Activated T-cell treated with anti-CD3 and anti-CD28 coated beads, Interleukin-2, amount 50 U/mL, for 4 hours (primary cell): ENCODE results near the gene ASXL2. TPM values are rescaled to one million over a fixed set of nuclear protein-coding genes. Genes with fewer than 3 reads are reported as not detected.
"Not testable (repeated sequence)": the region's sequence is repeated elsewhere in the genome, so short reads cannot be mapped to it uniquely, and the experiment has no call there.

Experiments
- ATAC-seq, 2 donors: fragments of 200-7000 bp; cut with Tn5 transposase; one replicate each; pipeline ENCODE4 v1.10.0; 2021
- DNase-seq: peaks from one replicate; pipeline ENCODE4 v3.0.0-alpha.2; 2020
- H3K27me3 Mint-ChIP-seq: one replicate; pipeline ENCODE4 v1.8.0; 2021; ENCODE audit warnings: low read depth, mixed read lengths
- H3K36me3 Mint-ChIP-seq: one replicate; pipeline ENCODE4 v1.8.0; 2022; ENCODE audit warnings: mixed read lengths; ENCODE audit not compliant: insufficient read depth
- H3K4me1 Mint-ChIP-seq: one replicate; pipeline ENCODE4 v1.8.0; 2021; ENCODE audit warnings: low read depth, mixed read lengths
- H3K4me3 Mint-ChIP-seq: one replicate; pipeline ENCODE4 v1.8.0; 2021; ENCODE audit warnings: mild to moderate bottlenecking, moderate library complexity, mixed read lengths
- H3K9me3 Mint-ChIP-seq: one replicate; pipeline ENCODE4 v1.8.0; 2021; ENCODE audit warnings: mixed read lengths
- total RNA-seq, 3 donors: library from RNA; stranded (reverse); gene quantifications; one replicate each; pipeline ENCODE4 v1.2.1, GENCODE V29; 2021

Gene ASXL2
- total RNA-seq, 3 donors from 2014 or later: 27.2 to 38.5 (median 37.5) TPM

DNA sequence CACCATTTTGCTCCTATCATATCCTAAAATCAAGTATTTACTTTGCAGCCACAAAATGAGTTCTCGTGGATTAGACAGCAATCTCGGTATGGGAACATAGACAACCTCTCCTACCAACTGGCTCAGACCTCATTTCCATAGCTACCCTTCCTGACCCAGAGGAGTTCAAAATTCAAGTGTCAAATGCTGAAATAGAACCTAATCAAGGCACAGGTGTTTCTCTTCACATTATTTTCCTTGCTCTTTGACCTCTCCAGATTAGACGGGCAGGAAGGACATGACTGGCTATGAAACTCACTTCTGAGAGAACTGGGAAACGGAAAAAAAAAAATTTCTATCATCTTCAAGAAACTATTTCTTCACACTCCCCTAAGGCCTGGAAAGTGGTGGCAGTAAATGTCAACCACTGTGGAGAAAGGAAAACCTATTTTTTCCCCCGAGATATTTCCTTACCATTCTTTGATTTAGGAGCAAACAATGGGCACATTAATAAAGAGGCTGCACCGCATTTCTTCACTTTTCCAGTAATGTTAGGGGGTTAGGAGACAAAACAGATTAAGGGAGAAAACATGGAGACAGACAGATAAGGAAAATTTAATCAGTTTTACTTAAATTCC is 141.3 kb downstream of the ASXL2 start:
- Mint-ChIP-seq H3K4me1 (peaks cover 1% of the 10 kb centered on the region), H3K9me3 (no peaks in the 10 kb centered on the region), H3K4me3 (no peak overlapping the region), H3K27me3 (no peaks in the 10 kb centered on the region), H3K36me3 (peaks cover 14% of the 10 kb centered on the region)
- no peak for DNase-seq
- ATAC-seq: no peak

DNA sequence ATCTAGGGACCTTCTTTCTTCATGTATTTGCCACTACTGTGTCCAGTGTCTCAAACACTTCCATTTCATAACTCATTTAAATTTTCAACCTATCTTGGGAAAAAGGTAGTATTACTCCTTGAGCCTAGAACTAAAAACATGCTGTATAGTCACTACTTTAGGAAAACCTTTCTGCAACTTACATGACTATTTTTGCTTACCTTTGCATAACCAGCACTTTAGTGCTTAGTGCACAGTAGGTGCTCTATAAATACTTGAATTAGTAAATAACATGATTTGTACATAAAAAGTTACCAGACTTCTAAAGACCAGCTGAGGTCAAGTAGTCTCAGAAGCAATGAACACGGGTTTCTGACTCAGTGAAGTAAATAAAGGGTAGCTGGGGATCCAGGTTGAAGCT is 142.5 kb downstream of the ASXL2 start:
- peaks cover 10% of the 10 kb centered on the region for H3K36me3 Mint-ChIP-seq
- H3K4me1 Mint-ChIP-seq: peaks cover 1% of the 10 kb centered on the region
- no peaks in the 10 kb centered on the region for H3K9me3 Mint-ChIP-seq
- H3K27me3 Mint-ChIP-seq: no peaks in the 10 kb centered on the region
- DNase-seq (no peak), ATAC-seq (no peak)
- H3K4me3 Mint-ChIP-seq: no peak overlapping the region

DNA sequence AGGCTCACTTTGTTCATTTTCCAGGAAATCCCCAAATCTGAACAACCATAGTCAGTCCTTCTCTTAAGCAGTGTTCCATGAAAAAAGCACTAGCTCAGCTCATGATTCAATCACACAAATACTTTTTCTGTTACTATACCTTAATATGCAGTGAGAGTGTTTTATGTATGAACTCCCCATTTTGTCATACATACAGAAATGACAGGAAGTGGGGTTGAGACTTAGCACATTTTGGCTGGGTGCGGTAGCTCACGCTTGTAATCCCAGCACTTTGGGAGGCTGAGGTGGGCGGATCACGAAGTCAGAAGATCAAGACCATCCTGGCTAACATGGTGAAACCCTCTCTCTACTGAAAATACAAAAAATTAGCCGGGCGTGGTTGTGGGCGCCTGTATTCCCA is 149.7 kb downstream of the ASXL2 start:
- Mint-ChIP-seq H3K4me3 (no peak overlapping the region), H3K27me3 (no peaks in the 10 kb centered on the region), H3K36me3 (no peaks in the 10 kb centered on the region), H3K9me3 (no peaks in the 10 kb centered on the region), H3K4me1 (no peaks in the 10 kb centered on the region)
- no peak for DNase-seq
- ATAC-seq: no peak

DNA sequence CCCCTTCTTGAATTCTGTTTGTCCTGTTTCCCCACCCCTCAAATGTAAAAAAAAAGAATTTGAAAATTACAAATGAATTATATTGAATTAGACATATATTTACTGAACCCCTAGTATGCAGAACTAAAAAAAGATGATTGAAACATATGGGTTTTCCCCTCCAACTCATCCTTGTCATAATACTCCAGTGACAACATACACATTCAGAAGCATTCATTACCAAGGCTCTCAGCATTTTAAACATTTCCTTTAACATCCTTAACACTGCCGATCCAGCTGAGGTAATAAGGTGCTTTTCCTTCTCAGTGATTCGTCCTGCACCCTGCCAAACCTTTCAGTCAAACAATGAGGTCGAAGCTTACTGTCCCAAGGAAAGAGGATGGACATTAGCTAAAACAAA is 151.8 kb downstream of the ASXL2 start:
- no peak overlapping the region for H3K4me3 Mint-ChIP-seq
- peaks cover 2% of the 10 kb centered on the region for H3K27me3 Mint-ChIP-seq
- no peaks in the 10 kb centered on the region for H3K9me3 Mint-ChIP-seq
- no peak for DNase-seq
- H3K36me3 Mint-ChIP-seq: no peaks in the 10 kb centered on the region
- H3K4me1 Mint-ChIP-seq: no peaks in the 10 kb centered on the region
- ATAC-seq: peak in 1 of 2 donors; percentile 43

- no peak for ATAC-seq
- no peaks in the 10 kb centered on the region for H3K9me3 Mint-ChIP-seq
- no peaks in the 10 kb centered on the region for H3K36me3 Mint-ChIP-seq
- DNase-seq: no peak
- no peaks in the 10 kb centered on the region for H3K4me1 Mint-ChIP-seq
- peaks cover 3% of the 10 kb centered on the region for H3K27me3 Mint-ChIP-seq
- no peak overlapping the region for H3K4me3 Mint-ChIP-seq
These were observed 152.4 kb downstream of the ASXL2 start for GRCh38 chr2:25725877-25726276.

DNA sequence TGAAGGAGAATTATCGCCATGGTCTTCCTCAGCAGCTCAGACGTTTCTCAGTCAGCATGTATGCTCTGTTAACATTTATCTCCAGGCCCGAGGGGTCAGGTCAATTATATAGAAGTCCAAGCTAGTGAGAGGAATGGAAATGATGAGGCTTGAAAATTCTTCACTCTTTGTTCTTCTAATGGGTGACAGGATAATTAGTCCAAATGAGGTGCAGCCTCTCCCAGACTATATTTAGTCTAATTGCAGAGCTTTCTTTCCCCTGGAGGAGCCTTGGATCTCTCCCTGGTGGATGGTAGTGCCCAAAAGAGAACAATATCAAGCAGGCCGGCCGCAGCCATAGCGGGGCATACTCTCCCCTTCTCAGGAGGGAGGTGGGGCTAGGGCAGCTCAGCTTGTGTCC is 153.5 kb downstream of the ASXL2 start:
- DNase-seq: no peak
- ATAC-seq: no peak
- H3K27me3 Mint-ChIP-seq: peaks cover 3% of the 10 kb centered on the region
- H3K4me1 Mint-ChIP-seq: no peaks in the 10 kb centered on the region
- H3K9me3 Mint-ChIP-seq: no peaks in the 10 kb centered on the region
- H3K36me3 Mint-ChIP-seq: no peaks in the 10 kb centered on the region
- H3K4me3 Mint-ChIP-seq: no peak overlapping the region

- ATAC-seq: no peak
- Mint-ChIP-seq H3K36me3 (no peaks in the 10 kb centered on the region), H3K4me3 (no peak overlapping the region), H3K27me3 (peaks cover 3% of the 10 kb centered on the region), H3K9me3 (no peaks in the 10 kb centered on the region), H3K4me1 (peaks cover 4% of the 10 kb centered on the region)
- DNase-seq: no peak
These were observed 156.1 kb downstream of the ASXL2 start for GRCh38 chr2:25722224-25722623.

- no peak for ATAC-seq
- H3K4me1 Mint-ChIP-seq: peaks cover 4% of the 10 kb centered on the region
- H3K4me3 Mint-ChIP-seq: no peak overlapping the region
- H3K27me3 Mint-ChIP-seq: peaks cover 3% of the 10 kb centered on the region
- H3K9me3 Mint-ChIP-seq: no peaks in the 10 kb centered on the region
- no peak for DNase-seq
- no peaks in the 10 kb centered on the region for H3K36me3 Mint-ChIP-seq
These were observed 157.7 kb downstream of the ASXL2 start for GRCh38 chr2:25720575-25720974.

GRCh38 chr2:25714740-25715139 is 163.5 kb downstream of the ASXL2 start:
- ATAC-seq (no peak), DNase-seq (no peak)
- Mint-ChIP-seq H3K4me3 (no peak overlapping the region), H3K9me3 (no peaks in the 10 kb centered on the region), H3K27me3 (peaks cover 6% of the 10 kb centered on the region), H3K4me1 (peaks cover 12% of the 10 kb centered on the region), H3K36me3 (no peaks in the 10 kb centered on the region)

GRCh38 chr2:25712455-25712854 is 165.8 kb downstream of the ASXL2 start:
- peaks cover 20% of the 10 kb centered on the region for H3K27me3 Mint-ChIP-seq
- H3K4me1 Mint-ChIP-seq: peaks cover 7% of the 10 kb centered on the region
- no peaks in the 10 kb centered on the region for H3K9me3 Mint-ChIP-seq
- H3K36me3 Mint-ChIP-seq: no peaks in the 10 kb centered on the region
- DNase-seq: no peak
- no peak for ATAC-seq
- no peak overlapping the region for H3K4me3 Mint-ChIP-seq

- no peaks in the 10 kb centered on the region for H3K9me3 Mint-ChIP-seq
- H3K4me1 Mint-ChIP-seq: peaks cover 7% of the 10 kb centered on the region
- ATAC-seq (no peak), DNase-seq (no peak)
- peaks cover 20% of the 10 kb centered on the region for H3K27me3 Mint-ChIP-seq
- H3K36me3 Mint-ChIP-seq: no peaks in the 10 kb centered on the region
- peak overlapping the region; percentile 64 for H3K4me3 Mint-ChIP-seq
These were observed 166.5 kb downstream of the ASXL2 start for GRCh38 chr2:25711675-25712354.

DNA sequence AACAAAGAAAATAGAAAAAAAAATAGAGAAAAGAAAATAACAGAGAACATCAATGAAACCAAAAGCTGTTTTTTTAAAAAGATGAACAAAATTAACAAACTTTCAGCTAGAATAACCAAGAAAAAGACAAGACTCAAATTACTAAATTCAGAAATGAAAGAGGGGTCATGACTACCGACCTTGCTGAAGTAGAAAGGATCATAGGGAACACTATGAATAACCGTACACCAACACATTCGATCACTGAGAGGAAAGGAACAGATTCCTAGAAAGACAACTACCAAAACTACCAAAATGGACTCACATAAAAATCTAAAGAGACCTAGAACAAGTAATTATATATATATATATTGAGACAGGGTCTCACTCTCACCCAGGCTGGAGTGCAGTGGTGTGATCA is 167.5 kb downstream of the ASXL2 start:
- DNase-seq (no peak), ATAC-seq (no peak)
- Mint-ChIP-seq H3K4me1 (peaks cover 7% of the 10 kb centered on the region), H3K4me3 (no peak overlapping the region), H3K9me3 (no peaks in the 10 kb centered on the region), H3K27me3 (peaks cover 20% of the 10 kb centered on the region), H3K36me3 (no peaks in the 10 kb centered on the region)

- no peaks in the 10 kb centered on the region for H3K36me3 Mint-ChIP-seq
- peaks cover 20% of the 10 kb centered on the region for H3K27me3 Mint-ChIP-seq
- H3K4me3 Mint-ChIP-seq: no peak overlapping the region
- H3K4me1 Mint-ChIP-seq: peaks cover 7% of the 10 kb centered on the region
- H3K9me3 Mint-ChIP-seq: no peaks in the 10 kb centered on the region
- DNase-seq: no peak
- ATAC-seq: no peak
These were observed 168.9 kb downstream of the ASXL2 start for GRCh38 chr2:25709349-25709748.

DNA sequence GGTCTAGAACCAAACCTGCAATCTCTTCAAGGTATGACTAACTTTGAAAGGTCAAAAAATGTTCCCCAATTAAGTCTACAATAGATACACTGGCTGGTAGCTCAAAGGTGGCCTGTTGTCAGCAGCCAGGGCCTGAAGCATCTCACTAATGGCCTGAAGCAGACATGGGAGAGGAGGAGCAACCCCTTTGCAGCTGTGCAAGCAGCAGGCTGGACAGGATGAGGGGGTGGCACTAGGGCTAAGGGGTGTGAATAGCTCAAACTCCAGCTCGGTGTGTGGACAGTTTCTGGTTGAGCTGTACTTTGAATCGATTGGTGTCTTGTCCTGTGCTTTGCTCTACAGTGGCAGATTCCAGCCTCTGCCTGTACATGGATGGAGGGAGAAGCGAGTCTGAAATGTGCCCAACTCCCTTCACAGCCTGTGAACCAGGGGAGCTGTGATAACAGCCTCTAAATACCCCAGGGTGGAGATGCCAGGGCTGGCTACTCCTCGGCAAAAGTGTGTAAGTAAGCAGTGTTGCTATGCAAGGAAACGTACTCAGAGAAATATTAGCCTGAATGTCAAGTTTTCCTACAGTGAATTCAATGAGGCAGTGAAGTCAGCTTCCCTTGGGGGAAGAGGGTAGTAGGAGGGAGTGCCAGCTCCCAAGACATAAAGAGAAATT is 170.2 kb downstream of the ASXL2 start:
- H3K9me3 Mint-ChIP-seq: no peaks in the 10 kb centered on the region
- ATAC-seq: no peak
- no peak overlapping the region for H3K4me3 Mint-ChIP-seq
- peaks cover 7% of the 10 kb centered on the region for H3K4me1 Mint-ChIP-seq
- no peak for DNase-seq
- no peaks in the 10 kb centered on the region for H3K36me3 Mint-ChIP-seq
- H3K27me3 Mint-ChIP-seq: peaks cover 20% of the 10 kb centered on the region

DNA sequence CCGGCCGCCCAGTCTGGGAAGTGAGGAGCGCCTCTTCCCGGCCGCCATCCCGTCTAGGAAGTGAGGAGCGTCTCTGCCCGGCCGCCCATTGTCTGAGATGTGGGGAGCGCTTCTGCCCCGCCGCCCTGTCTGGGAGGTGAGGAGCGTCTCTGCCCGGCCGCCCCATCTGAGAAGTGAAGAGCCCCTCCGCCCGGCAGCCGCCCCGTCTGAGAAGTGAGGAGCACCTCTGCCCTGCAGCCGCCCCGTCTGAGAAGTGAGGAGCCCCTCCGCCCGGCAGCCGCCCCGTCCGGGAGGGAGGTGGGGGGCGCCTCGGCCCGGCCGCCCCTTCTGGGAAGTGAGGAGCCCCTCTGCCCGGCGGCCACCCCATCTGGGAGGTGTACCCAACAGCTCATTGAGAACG is 172.7 kb downstream of the ASXL2 start:
- not testable (repeated sequence) for H3K36me3 Mint-ChIP-seq, H3K9me3 Mint-ChIP-seq, DNase-seq, ATAC-seq, H3K4me1 Mint-ChIP-seq, H3K4me3 Mint-ChIP-seq
- H3K27me3 Mint-ChIP-seq: peaks cover 14% of the 10 kb centered on the region
